Prostate gland (tissue), 2 donors: ENCODE data around the gene NOP10. TPM values are rescaled to one million over a fixed set of nuclear protein-coding genes. Genes with fewer than 3 reads are reported as not detected.

Source experiments
- DNase-seq: peaks from one replicate; pipeline ENCODE4 v3.0.0-alpha.2; 2019; ENCODE audit warnings: low spot score
- H3K27ac ChIP-seq, 2 donors: fragments of 200-600 bp; sonication (generic); 2 replicates each; pipeline ENCODE4 v1.5.1; 2017 to 2019
- H3K27me3 ChIP-seq: fragments of 200-600 bp; sonication (generic); replicated peaks from 2 replicates; pipeline ENCODE4 v1.5.1; 2019; ENCODE audit not compliant: insufficient read depth
- H3K36me3 ChIP-seq, 2 donors: fragments of 200-600 bp; sonication (generic); 1 replicate in 1 of 2; 2 replicates in 1 of 2; pipeline versions ENCODE4 v1.5.1 to v1.8.1; 2017 to 2019
- H3K4me1 ChIP-seq: fragments of 200-600 bp; sonication (generic); replicated peaks from 2 replicates; pipeline ENCODE4 v1.5.1; 2019
- H3K4me3 ChIP-seq, 2 donors: fragments of 200-600 bp; sonication (generic); 2 replicates each; pipeline ENCODE4 v1.5.1; 2017 to 2019
- H3K9me3 ChIP-seq: fragments of 200-600 bp; sonication (generic); 2 replicates; pipeline ENCODE4 v1.5.1; 2017
- POLR2A ChIP-seq: fragments of 450-650 bp; IDR thresholded peaks from one replicate; pipeline ENCODE4 v1.6.1; 2016; ENCODE audit warnings: antibody characterized with exemption, mild to moderate bottlenecking
- POLR2AphosphoS5 ChIP-seq: sonication (generic); formaldehyde crosslinking; IDR thresholded peaks from one replicate; pipeline ENCODE4 v1.6.1; 2017; ENCODE audit warnings: antibody characterized with exemption
- WGBS: methylation state at CpG from one replicate; pipeline ENCODE4 v1.1.5; 2018; 5-methylcytosine and 5-hydroxymethylcytosine counted together
- intact Hi-C: fragments of 100-400 bp; cut with DNase I; formaldehyde crosslinking; loops from one replicate; pipeline ENCODE4 v1.14.2; 2022
- total RNA-seq, 2 donors: library from RNA; depleted of rRNA; stranded (reverse); fragments of >200 nt; gene quantifications; one replicate each; pipeline ENCODE4 v1.1.0, GENCODE V29; 2016
- TF ChIP-seq, protein P1 (sequence below), 4 experiments: fragments of 200-600 bp in 2 of 4; fragments of 450-650 bp in 2 of 4; sonication (generic) in 2 of 4; IDR thresholded peaks; 1 replicate in 3 of 4; 2 replicates in 1 of 4; pipeline ENCODE4 v1.5.1; 2016 to 2019; ENCODE audit warnings: antibody characterized with exemption in 4 of 4, mild to moderate bottlenecking in 2 of 4, moderate library complexity in 2 of 4

NOP10 gene
- total RNA-seq, 2 donors from 2014 or later: 130 to 141 TPM

DNA sequence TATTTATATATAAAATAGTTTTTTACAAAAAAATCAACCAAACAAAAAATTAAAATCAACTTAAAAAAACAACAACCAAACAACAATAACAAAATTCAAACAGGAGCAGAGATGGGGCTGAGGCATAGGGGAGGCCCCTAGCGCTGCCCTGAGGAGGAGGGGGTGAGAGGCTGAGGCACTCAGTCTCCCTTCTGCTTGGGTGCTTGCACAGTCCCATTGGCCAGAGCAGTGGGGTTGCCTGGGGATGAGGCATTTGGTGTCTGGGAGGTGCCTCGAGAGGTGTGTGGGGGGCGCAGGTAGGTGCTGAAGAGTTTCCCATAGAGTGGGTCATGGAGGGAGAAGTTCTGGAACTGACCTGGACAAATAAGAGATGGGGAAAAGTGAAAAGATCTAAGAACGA, 16.0 kb upstream of the NOP10 start:
- intact Hi-C loops: no loop called here

DNA sequence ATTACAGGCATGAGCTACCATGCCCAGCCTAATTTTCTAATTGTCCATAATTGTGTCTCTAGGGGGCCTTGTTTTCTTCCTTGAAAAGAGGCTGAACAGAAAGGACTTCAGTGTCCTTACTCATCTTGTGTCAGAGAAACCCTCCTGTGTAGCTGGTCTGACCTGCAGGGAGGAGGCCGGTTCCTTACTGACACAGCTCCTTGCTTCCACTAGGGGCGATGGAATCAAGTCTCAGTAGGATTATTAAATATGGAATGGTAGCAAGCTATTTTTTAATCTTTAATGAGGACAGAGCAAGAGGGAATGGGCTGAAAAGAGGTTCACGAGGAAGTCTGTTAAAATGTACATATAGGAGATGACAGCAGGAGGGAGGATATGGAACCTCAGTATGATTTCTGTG, 15.4 kb upstream of the NOP10 start:
- H3K9me3 ChIP-seq: no peaks in the 10 kb centered on the region
- 82% methylated on average over 3 of the region's 3 CpGs for WGBS
- no peak for DNase-seq
- H3K4me3 ChIP-seq: no peak overlapping the region
- no peaks in the 10 kb centered on the region for H3K36me3 ChIP-seq
- no peaks in the 10 kb centered on the region for H3K4me1 ChIP-seq
- intact Hi-C loops: no loop called here
- no peak for TF ChIP-seq POLR2A
- TF ChIP-seq, protein P1, sequence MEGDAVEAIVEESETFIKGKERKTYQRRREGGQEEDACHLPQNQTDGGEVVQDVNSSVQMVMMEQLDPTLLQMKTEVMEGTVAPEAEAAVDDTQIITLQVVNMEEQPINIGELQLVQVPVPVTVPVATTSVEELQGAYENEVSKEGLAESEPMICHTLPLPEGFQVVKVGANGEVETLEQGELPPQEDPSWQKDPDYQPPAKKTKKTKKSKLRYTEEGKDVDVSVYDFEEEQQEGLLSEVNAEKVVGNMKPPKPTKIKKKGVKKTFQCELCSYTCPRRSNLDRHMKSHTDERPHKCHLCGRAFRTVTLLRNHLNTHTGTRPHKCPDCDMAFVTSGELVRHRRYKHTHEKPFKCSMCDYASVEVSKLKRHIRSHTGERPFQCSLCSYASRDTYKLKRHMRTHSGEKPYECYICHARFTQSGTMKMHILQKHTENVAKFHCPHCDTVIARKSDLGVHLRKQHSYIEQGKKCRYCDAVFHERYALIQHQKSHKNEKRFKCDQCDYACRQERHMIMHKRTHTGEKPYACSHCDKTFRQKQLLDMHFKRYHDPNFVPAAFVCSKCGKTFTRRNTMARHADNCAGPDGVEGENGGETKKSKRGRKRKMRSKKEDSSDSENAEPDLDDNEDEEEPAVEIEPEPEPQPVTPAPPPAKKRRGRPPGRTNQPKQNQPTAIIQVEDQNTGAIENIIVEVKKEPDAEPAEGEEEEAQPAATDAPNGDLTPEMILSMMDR (IDR thresholded peaks at IDR 0.05): no peak
- no peak for TF ChIP-seq POLR2AphosphoS5
- no peak overlapping the region for H3K27ac ChIP-seq
- H3K27me3 ChIP-seq: no peaks in the 10 kb centered on the region

More for the DNA sequence above, 16.0 kb upstream of the NOP10 start:
- no peaks in the 10 kb centered on the region for H3K36me3 ChIP-seq
- TF ChIP-seq POLR2A: no peak
- TF ChIP-seq, protein P1 (IDR thresholded peaks at IDR 0.05): no peak
- TF ChIP-seq POLR2AphosphoS5: no peak
- H3K4me1 ChIP-seq: no peaks in the 10 kb centered on the region
- H3K4me3 ChIP-seq: no peak overlapping the region
- DNase-seq: no peak
- no peaks in the 10 kb centered on the region for H3K27me3 ChIP-seq
- no peaks in the 10 kb centered on the region for H3K9me3 ChIP-seq
- no peak overlapping the region for H3K27ac ChIP-seq
- 95% methylated on average over 4 of the region's 4 CpGs for WGBS

- no peaks in the 10 kb centered on the region for H3K9me3 ChIP-seq
- H3K36me3 ChIP-seq: no peaks in the 10 kb centered on the region
- no peak overlapping the region for H3K27ac ChIP-seq
- DNase-seq: no peak
- no peak overlapping the region for H3K4me3 ChIP-seq
- 78% methylated on average over 1 of the region's 1 CpG for WGBS
- TF ChIP-seq POLR2A (no peak), POLR2AphosphoS5 (no peak)
- TF ChIP-seq, protein P1 (IDR thresholded peaks at IDR 0.05): no peak
- no peaks in the 10 kb centered on the region for H3K4me1 ChIP-seq
- no peaks in the 10 kb centered on the region for H3K27me3 ChIP-seq
- intact Hi-C loops: no loop called here
Observed at GRCh38 chr15:34357653-34358052, 14.7 kb upstream of the NOP10 start.

DNA sequence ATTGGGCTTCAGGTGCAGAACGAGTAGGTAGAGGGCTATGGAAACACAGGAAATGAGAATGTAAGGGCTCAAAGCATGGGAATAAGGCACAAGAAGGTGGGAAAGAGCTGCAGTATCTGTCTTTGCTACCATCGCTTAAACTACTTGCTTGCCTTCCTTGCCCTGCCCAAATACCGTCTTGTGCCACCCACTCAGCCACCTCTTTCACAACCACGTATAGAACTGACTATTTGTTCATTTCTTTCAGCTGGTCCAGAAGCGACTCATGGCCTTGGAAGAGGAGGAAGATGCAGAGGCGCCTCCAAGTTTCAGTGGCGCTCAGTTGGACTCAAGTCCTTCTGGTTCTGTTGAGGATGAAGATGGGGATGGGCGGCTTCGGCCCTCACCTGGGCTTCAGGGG, 12.3 kb upstream of the NOP10 start:
- Histone ChIP-seq H3K27ac (no peak overlapping the region), H3K27me3 (no peaks in the 10 kb centered on the region), H3K4me3 (no peak overlapping the region), H3K4me1 (no peaks in the 10 kb centered on the region), H3K9me3 (no peaks in the 10 kb centered on the region), H3K36me3 (no peaks in the 10 kb centered on the region)
- intact Hi-C loops: no loop called here
- 90% methylated on average over 9 of the region's 9 CpGs for WGBS
- no peak for DNase-seq
- no peak for TF ChIP-seq POLR2A
- no peak for TF ChIP-seq POLR2AphosphoS5
- TF ChIP-seq, protein P1 (IDR thresholded peaks at IDR 0.05): no peak

- TF ChIP-seq POLR2A (no peak), POLR2AphosphoS5 (no peak)
- TF ChIP-seq, protein P1 (IDR thresholded peaks at IDR 0.05): no peak
- H3K36me3 ChIP-seq: no peaks in the 10 kb centered on the region
- intact Hi-C loops: no loop called here
Observed at GRCh38 chr15:34354286-34354685, 11.3 kb upstream of the NOP10 start.

More at GRCh38 chr15:34354286-34354685, 11.3 kb upstream of the NOP10 start:
- Histone ChIP-seq H3K4me3 (no peak overlapping the region), H3K9me3 (no peaks in the 10 kb centered on the region), H3K4me1 (no peaks in the 10 kb centered on the region), H3K27ac (no peak overlapping the region), H3K27me3 (no peaks in the 10 kb centered on the region)
- DNase-seq: no peak
- WGBS: 90% methylated on average over 7 of the region's 7 CpGs
